Measurements from ENCODE around the gene FCN1.

Gene FCN1

GRCh38 chr9:134951994-134952393, 34.3 kb upstream of the FCN1 start:
- no peak for DNase-seq (ENCODE audit: low read depth in 1 of 2, low spot score in 1 of 2)

GRCh38 chr9:134951461-134951860, 33.7 kb upstream of the FCN1 start:
- DNase-seq (ENCODE audit: low read depth in 1 of 2, low spot score in 1 of 2): no peak

GRCh38 chr9:134950386-134951210, 32.9 kb upstream of the FCN1 start:
- DNase-seq (ENCODE audit: low read depth in 1 of 2, low spot score in 1 of 2): no peak

GRCh38 chr9:134949681-134950385, 32.1 kb upstream of the FCN1 start:
- no peak for DNase-seq (ENCODE audit: low read depth in 1 of 2, low spot score in 1 of 2)

- no peak for DNase-seq (ENCODE audit: low read depth in 1 of 2, low spot score in 1 of 2)
Measured at GRCh38 chr9:134948149-134948548, 30.4 kb upstream of the FCN1 start.

- DNase-seq (ENCODE audit: low read depth in 1 of 2, low spot score in 1 of 2): no peak
Measured at GRCh38 chr9:134947265-134947955, 29.7 kb upstream of the FCN1 start.

GRCh38 chr9:134946663-134947062, 29.0 kb upstream of the FCN1 start:
- no peak for DNase-seq (ENCODE audit: low read depth in 1 of 2, low spot score in 1 of 2)

- no peak for DNase-seq (ENCODE audit: low read depth in 1 of 2, low spot score in 1 of 2)
Measured at GRCh38 chr9:134945509-134946275, 28.0 kb upstream of the FCN1 start.

GRCh38 chr9:134944916-134945315, 27.2 kb upstream of the FCN1 start:
- no peak for DNase-seq (ENCODE audit: low read depth in 1 of 2, low spot score in 1 of 2)

- DNase-seq (ENCODE audit: low read depth in 1 of 2, low spot score in 1 of 2): no peak
Measured at GRCh38 chr9:134944351-134944802, 26.7 kb upstream of the FCN1 start.

- DNase-seq (ENCODE audit: low read depth in 1 of 2, low spot score in 1 of 2): no peak
Measured at GRCh38 chr9:134943836-134944235, 26.1 kb upstream of the FCN1 start.

- no peak for DNase-seq (ENCODE audit: low read depth in 1 of 2, low spot score in 1 of 2)
Measured at GRCh38 chr9:134943411-134943810, 25.7 kb upstream of the FCN1 start.

GRCh38 chr9:134942788-134943184, 25.1 kb upstream of the FCN1 start:
- DNase-seq (ENCODE audit: low read depth in 1 of 2, low spot score in 1 of 2): no peak

GRCh38 chr9:134942011-134942787, 24.5 kb upstream of the FCN1 start:
- no peak for DNase-seq (ENCODE audit: low read depth in 1 of 2, low spot score in 1 of 2)

GRCh38 chr9:134940236-134941208, 22.8 kb upstream of the FCN1 start:
- no peak for DNase-seq (ENCODE audit: low read depth in 1 of 2, low spot score in 1 of 2)

GRCh38 chr9:134939836-134940235, 22.1 kb upstream of the FCN1 start:
- no peak for DNase-seq (ENCODE audit: low read depth in 1 of 2, low spot score in 1 of 2)

GRCh38 chr9:134939080-134939733, 21.5 kb upstream of the FCN1 start:
- no peak for DNase-seq (ENCODE audit: low read depth in 1 of 2, low spot score in 1 of 2)

- no peak for DNase-seq (ENCODE audit: low read depth in 1 of 2, low spot score in 1 of 2)
Measured at GRCh38 chr9:134938346-134939079, 20.8 kb upstream of the FCN1 start.

All from stimulated activated CD4-positive, alpha-beta T cell treated with anti-CD3 and anti-CD28 coated beads, Interleukin-15, amount 100 ng/mL, for 1 hour (primary cell).